ENCODE results near the gene C16orf78. TPM values are rescaled to one million over a fixed set of nuclear protein-coding genes. Genes with fewer than 3 reads are reported as not detected.

The C16orf78 gene
- total RNA-seq, 4 donors from 2014 or later, result not detected

DNA sequence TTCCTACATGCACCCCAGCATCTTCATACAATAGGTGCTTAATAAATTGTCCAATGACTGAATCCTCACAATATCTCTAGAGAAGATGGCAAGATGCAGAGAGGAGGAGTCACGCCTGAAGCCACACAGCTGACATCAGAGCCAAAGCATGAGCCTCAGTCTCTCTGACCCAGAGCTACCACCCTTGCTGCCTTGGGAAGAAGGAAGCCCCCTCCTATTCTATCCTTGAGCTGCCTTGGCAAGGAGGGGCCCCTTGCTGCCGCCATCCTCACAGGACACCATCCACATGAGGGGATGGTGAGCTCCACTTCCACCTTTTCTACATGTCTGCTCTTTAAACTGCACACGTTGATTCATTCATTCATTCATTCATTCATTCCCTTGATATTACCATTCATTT is 37.0 kb upstream of the C16orf78 start:
- intact Hi-C loops (cut with DNase I; ENCODE audit: low total_unique reads), result no loop called here
- in situ Hi-C loops (cut with MboI; ENCODE audit: low sequenced_read_pairs in 4 of 4), result no loop called here
- no peaks in the 10 kb centered on the region for H3K36me3 ChIP-seq
- DNase-seq (no peak), ATAC-seq (no peak)
- H3K9me3 ChIP-seq, result no peaks in the 10 kb centered on the region
- H3K27me3 ChIP-seq, result peaks cover 0 to 14% (median 3%) of the 10 kb centered on the region in 3 donors
- H3K4me1 ChIP-seq, result no peaks in the 10 kb centered on the region
- no peak overlapping the region for H3K27ac ChIP-seq
- no peak for TF ChIP-seq POLR2A (IDR thresholded peaks at IDR 0.05)
- TF ChIP-seq, protein P1, sequence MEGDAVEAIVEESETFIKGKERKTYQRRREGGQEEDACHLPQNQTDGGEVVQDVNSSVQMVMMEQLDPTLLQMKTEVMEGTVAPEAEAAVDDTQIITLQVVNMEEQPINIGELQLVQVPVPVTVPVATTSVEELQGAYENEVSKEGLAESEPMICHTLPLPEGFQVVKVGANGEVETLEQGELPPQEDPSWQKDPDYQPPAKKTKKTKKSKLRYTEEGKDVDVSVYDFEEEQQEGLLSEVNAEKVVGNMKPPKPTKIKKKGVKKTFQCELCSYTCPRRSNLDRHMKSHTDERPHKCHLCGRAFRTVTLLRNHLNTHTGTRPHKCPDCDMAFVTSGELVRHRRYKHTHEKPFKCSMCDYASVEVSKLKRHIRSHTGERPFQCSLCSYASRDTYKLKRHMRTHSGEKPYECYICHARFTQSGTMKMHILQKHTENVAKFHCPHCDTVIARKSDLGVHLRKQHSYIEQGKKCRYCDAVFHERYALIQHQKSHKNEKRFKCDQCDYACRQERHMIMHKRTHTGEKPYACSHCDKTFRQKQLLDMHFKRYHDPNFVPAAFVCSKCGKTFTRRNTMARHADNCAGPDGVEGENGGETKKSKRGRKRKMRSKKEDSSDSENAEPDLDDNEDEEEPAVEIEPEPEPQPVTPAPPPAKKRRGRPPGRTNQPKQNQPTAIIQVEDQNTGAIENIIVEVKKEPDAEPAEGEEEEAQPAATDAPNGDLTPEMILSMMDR (IDR thresholded peaks at IDR 0.05 in 4 of 5, conservative IDR thresholded peaks at IDR 0.05 in 1 of 5), result no peak
- H3K4me3 ChIP-seq, result no peak overlapping the region

GRCh38 chr16:49337814-49338350 is 35.7 kb upstream of the C16orf78 start:
- H3K27ac ChIP-seq, result no peak overlapping the region
- no peaks in the 10 kb centered on the region for H3K36me3 ChIP-seq
- no peaks in the 10 kb centered on the region for H3K9me3 ChIP-seq
- peaks cover 0 to 14% (median 3%) of the 10 kb centered on the region in 3 donors for H3K27me3 ChIP-seq
- DNase-seq (no peak), ATAC-seq (no peak)
- in situ Hi-C loops (cut with MboI; ENCODE audit: low sequenced_read_pairs in 4 of 4) (no loop called here), intact Hi-C loops (cut with DNase I; ENCODE audit: low total_unique reads) (no loop called here)
- no peaks in the 10 kb centered on the region for H3K4me1 ChIP-seq
- TF ChIP-seq, protein P1 (IDR thresholded peaks at IDR 0.05 in 4 of 5, conservative IDR thresholded peaks at IDR 0.05 in 1 of 5), result no peak
- TF ChIP-seq POLR2A (IDR thresholded peaks at IDR 0.05), result no peak
- no peak overlapping the region for H3K4me3 ChIP-seq

DNA sequence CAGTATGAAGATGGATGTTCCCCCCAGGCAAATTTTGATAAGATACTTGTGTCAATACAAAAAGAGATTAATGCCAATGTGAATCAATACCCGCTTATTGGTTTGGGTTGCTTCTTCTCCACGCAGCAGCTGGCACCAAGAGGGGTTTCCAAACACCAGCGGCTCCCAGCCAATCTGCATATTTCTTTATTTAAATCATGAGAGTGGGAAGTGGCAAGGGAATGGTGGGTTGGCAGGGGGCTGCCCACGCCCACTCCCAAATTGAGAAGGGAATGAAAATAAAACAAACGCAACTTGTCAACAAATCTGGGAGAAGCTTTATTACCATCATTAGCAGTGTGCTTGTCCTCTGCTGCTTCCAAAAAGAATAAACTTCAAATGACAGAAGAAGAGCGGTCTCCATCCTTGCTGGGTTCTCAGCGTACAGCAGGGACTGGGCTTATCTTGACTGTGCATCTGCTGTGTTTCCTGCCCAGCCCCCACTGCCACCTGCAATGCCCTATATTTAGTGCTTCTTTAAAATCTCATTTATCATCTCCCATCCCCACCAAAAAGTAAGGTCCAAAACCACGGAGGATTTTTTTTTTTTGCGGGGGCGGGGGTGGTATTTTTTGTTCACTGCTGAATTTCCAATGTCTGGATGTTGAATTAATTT is 34.9 kb upstream of the C16orf78 start:
- TF ChIP-seq, protein P1 (IDR thresholded peaks at IDR 0.05 in 4 of 5, conservative IDR thresholded peaks at IDR 0.05 in 1 of 5), result no peak
- TF ChIP-seq POLR2A (IDR thresholded peaks at IDR 0.05), result no peak
- ATAC-seq (no peak), DNase-seq (no peak)
- in situ Hi-C loops (cut with MboI; ENCODE audit: low sequenced_read_pairs in 4 of 4) (no loop called here), intact Hi-C loops (cut with DNase I; ENCODE audit: low total_unique reads) (no loop called here)
- Histone ChIP-seq H3K9me3 (no peaks in the 10 kb centered on the region), H3K27me3 (peaks cover 0 to 14% (median 3%) of the 10 kb centered on the region in 3 donors), H3K4me3 (no peak overlapping the region), H3K4me1 (no peaks in the 10 kb centered on the region), H3K36me3 (no peaks in the 10 kb centered on the region), H3K27ac (no peak overlapping the region)

- DNase-seq, result no peak
- Histone ChIP-seq H3K27ac (no peak overlapping the region), H3K27me3 (peaks cover 0 to 14% (median 3%) of the 10 kb centered on the region in 3 donors), H3K9me3 (no peaks in the 10 kb centered on the region), H3K4me1 (no peaks in the 10 kb centered on the region), H3K36me3 (no peaks in the 10 kb centered on the region), H3K4me3 (no peak overlapping the region)
- intact Hi-C loops (cut with DNase I; ENCODE audit: low total_unique reads), result no loop called here
- ATAC-seq, result no peak
- no peak for TF ChIP-seq POLR2A (IDR thresholded peaks at IDR 0.05)
- TF ChIP-seq, protein P1 (IDR thresholded peaks at IDR 0.05 in 4 of 5, conservative IDR thresholded peaks at IDR 0.05 in 1 of 5), result no peak
- in situ Hi-C loops (cut with MboI; ENCODE audit: low sequenced_read_pairs in 4 of 4), result loop anchor here in 1 of 4 donors (10.0 kb wide), 1 partner anchor 646 kb away; no protein-coding TSS in a partner anchor
These were observed 33.1 kb upstream of the C16orf78 start for GRCh38 chr16:49340466-49340865.

Measured in gastrocnemius medialis (tissue), 4 donors.